ENCODE results near the gene RSPO3. TPM values are rescaled to one million over a fixed set of nuclear protein-coding genes. Genes with fewer than 3 reads are reported as not detected.
"Not testable (repeated sequence)": the region's sequence is repeated elsewhere in the genome, so short reads cannot be mapped to it uniquely, and the experiment has no call there.

The RSPO3 gene
- total RNA-seq, 3 donors from 2014 or later = 1.5 to 12.0 (median 9.1) TPM

DNA sequence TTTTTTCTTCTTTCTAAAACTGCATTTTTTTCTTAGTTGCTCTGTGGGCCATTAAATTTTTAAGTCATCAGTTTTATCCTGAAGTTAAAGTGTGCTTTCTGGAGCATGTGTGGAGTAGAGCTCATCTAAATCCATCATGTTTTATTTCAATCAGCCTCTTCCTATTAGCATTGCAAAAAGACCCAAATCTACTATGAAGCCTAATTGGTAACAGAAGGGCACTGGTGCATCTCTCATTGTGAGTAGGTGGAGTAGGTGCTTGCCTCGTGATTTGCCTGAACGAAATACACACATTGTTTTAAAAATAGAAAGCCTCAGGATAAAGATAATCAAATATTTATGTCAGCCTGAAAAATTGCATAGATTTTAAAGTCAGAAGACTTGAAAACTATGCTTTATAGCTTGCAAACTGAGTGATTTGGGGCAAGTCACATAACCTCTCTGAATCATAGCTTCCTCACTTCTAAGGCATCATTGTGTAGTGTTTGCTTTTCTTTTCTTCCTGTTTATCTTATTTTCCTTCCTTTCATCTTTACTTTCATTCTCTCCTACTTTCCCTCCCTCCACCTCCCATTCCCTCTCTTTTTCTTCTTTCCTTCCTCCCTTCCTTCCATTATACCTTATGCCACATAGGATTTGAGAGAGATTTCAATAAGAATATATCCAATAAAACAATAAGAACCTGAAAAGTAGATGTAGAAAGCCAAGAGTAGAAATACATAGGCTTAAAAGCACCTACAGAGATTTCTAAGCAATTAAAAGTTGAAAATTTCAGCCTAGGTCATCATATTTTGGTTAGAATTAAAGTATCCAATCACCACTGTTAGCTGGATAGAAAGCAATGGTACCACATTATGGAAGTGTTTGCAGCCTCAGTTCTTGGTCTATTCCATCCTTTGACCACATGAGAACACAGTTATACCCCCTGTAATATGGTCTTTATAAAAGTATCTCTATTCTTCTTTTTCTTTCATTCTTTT is 98.6 kb downstream of the RSPO3 start:
- no peaks in the 10 kb centered on the region for H3K9me3 ChIP-seq
- DNase-seq (no peak), ATAC-seq (no peak)
- no peaks in the 10 kb centered on the region for H3K36me3 ChIP-seq (ENCODE audit: low read depth)
- no peak overlapping the region for H3K4me3 ChIP-seq
- TF ChIP-seq, protein P1, sequence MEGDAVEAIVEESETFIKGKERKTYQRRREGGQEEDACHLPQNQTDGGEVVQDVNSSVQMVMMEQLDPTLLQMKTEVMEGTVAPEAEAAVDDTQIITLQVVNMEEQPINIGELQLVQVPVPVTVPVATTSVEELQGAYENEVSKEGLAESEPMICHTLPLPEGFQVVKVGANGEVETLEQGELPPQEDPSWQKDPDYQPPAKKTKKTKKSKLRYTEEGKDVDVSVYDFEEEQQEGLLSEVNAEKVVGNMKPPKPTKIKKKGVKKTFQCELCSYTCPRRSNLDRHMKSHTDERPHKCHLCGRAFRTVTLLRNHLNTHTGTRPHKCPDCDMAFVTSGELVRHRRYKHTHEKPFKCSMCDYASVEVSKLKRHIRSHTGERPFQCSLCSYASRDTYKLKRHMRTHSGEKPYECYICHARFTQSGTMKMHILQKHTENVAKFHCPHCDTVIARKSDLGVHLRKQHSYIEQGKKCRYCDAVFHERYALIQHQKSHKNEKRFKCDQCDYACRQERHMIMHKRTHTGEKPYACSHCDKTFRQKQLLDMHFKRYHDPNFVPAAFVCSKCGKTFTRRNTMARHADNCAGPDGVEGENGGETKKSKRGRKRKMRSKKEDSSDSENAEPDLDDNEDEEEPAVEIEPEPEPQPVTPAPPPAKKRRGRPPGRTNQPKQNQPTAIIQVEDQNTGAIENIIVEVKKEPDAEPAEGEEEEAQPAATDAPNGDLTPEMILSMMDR (IDR thresholded peaks at IDR 0.05) = no peak
- intact Hi-C loops (cut with DNase I, micrococcal nuclease) = no loop called here
- H3K4me1 ChIP-seq (ENCODE audit: low read depth) = no peaks in the 10 kb centered on the region

DNA sequence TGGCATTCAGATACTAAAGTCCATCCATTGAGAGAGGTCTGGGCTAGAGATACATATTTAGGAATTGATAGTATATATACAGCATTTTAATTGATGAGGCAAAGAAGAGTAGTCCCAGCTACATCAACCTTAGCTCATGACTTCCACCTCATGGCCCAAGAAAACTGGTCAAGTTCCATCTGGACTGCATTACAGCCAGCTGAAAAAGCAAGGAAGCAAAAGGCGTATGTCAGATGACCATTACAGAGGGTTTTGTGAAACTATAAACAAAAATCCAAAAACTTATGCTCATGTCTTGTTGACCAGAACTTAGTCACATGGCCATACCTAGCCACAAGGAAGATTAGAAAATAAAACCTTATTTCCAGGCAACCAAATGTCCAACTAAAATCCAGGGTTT is 101.4 kb downstream of the RSPO3 start:
- Histone ChIP-seq H3K4me3 (no peak overlapping the region), H3K9me3 (no peaks in the 10 kb centered on the region), H3K36me3 (ENCODE audit: low read depth) (no peaks in the 10 kb centered on the region), H3K4me1 (ENCODE audit: low read depth) (no peaks in the 10 kb centered on the region)
- DNase-seq (no peak), ATAC-seq (no peak)
- TF ChIP-seq, protein P1 (IDR thresholded peaks at IDR 0.05) = no peak
- intact Hi-C loops (cut with DNase I, micrococcal nuclease) = no loop called here

DNA sequence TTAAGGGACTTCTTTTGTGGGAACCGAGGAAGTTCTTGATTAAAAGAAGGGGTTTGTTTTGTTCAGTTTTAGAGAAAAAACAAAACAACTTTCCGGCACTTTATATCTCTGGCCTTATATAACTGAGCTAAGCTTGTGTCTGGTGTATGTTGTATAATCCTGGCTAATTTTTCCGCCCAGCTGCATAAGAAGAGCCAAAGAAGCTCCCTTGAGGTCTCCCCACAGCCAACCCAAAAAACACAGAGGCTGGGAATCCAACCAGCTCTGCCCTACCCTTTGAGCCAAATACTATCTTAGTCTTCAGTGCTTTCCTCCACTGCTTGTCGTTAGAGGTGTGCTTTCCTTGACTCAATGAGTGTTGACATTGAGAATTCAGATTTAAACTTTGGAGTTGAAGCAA is 102.7 kb downstream of the RSPO3 start:
- TF ChIP-seq, protein P1 (IDR thresholded peaks at IDR 0.05) = no peak
- Histone ChIP-seq H3K9me3 (no peaks in the 10 kb centered on the region), H3K4me1 (ENCODE audit: low read depth) (no peaks in the 10 kb centered on the region), H3K4me3 (no peak overlapping the region), H3K36me3 (ENCODE audit: low read depth) (no peaks in the 10 kb centered on the region)
- ATAC-seq (no peak), DNase-seq (no peak)
- intact Hi-C loops (cut with DNase I, micrococcal nuclease) = no loop called here

DNA sequence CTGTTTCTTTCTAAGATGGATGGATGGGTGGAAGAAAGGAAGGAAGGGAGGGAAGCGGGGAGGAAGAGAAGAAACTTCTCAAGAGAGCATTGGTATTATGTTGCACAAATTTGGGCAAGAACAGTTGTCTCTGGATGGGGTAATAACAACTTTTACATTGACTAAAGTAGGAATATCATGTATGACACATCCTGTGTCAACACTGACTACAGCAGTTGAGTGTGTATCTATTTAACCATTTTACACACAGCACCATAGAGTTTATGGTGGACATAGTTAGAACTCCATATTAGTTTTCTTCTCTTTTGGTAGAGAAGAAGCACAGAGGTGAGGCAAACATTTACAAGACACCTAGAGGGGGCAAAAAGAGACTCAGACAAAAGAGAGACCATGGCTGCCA is 103.9 kb downstream of the RSPO3 start:
- intact Hi-C loops (cut with DNase I, micrococcal nuclease) = no loop called here
- TF ChIP-seq, protein P1 (IDR thresholded peaks at IDR 0.05) = no peak
- ATAC-seq (no peak), DNase-seq (no peak)
- H3K9me3 ChIP-seq = no peaks in the 10 kb centered on the region
- H3K36me3 ChIP-seq (ENCODE audit: low read depth) = no peaks in the 10 kb centered on the region
- no peaks in the 10 kb centered on the region for H3K4me1 ChIP-seq (ENCODE audit: low read depth)
- no peak overlapping the region for H3K4me3 ChIP-seq

DNA sequence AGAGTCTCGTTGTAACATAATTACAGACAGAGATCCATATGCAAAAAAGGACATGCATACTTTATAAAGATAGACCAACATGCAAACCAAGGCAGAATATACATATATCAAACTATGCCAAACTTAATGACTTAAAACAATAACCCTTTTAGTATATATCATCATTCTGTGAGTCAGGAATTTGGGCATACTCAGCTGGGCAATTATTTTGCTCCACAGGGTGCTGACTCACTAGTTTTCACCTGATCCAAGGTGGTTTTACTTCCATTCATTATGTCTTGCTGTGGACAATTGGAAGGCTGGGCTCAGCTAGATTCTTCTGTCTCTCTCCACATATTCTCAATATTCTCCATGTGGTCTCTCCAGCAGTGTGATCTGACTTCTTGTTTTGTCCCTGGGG is 107.0 kb downstream of the RSPO3 start:
- DNase-seq = no peak
- no peaks in the 10 kb centered on the region for H3K36me3 ChIP-seq (ENCODE audit: low read depth)
- intact Hi-C loops (cut with DNase I, micrococcal nuclease) = no loop called here

DNA sequence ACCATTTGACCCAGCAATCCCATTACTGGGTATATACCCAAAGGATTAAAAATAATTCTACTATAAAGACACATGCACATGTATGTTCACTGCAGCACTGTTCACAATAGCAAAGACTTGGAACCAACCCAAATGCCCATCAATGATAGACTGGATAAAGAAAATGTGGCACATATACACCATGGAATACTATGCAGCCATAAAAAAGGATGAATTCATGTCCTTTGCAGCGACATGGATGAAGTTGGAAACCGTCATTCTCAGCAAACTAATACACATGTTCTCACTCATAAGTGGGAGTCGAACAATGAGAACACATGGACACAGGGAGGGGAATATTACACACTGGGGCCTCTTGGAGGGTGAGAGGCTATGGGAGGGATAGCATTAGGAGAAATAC is 115.3 kb downstream of the RSPO3 start:
- H3K9me3 ChIP-seq; H3K36me3 ChIP-seq (ENCODE audit: low read depth); H3K4me3 ChIP-seq; intact Hi-C loops (cut with DNase I, micrococcal nuclease); H3K4me1 ChIP-seq (ENCODE audit: low read depth); DNase-seq; ATAC-seq: not testable (repeated sequence)

More for the DNA sequence above, 107.0 kb downstream of the RSPO3 start:
- TF ChIP-seq, protein P1 (IDR thresholded peaks at IDR 0.05) = no peak
- H3K4me1 ChIP-seq (ENCODE audit: low read depth) = no peaks in the 10 kb centered on the region
- ATAC-seq = no peak
- no peak overlapping the region for H3K4me3 ChIP-seq
- no peaks in the 10 kb centered on the region for H3K9me3 ChIP-seq

All from mucosa of descending colon (tissue), 3 donors.